ENCODE data around the gene SLC6A18.

Gene SLC6A18

DNA sequence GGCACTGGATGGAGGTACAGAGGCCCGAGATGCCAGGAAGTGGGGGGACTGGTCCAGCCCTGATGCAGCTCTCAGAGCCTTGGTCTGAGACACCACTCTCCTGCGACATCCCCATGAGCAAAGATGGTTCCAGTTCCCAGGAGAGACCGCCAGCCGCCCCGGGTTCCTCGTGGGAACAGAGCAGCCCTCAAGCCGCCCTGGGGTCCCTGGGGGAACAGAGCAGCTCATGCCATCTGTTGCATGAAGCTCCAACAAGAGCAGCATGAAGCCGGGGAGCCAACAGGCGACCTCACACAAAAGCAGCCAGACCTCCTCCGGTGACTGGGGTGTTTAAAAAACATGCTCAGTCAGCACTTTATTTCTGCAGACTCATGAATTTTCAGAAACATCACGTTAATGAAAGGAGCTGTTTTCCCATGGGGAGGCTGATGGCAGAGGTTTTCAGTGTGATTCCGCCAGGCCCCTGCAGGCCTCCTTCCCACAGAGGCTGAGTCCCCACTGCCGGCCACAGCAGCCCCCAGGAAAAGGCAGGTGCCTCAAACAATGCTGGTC is 6.2 kb downstream of the SLC6A18 start:
- DNase-seq (ENCODE audit: low read depth in 2 of 2) = no peak

DNA sequence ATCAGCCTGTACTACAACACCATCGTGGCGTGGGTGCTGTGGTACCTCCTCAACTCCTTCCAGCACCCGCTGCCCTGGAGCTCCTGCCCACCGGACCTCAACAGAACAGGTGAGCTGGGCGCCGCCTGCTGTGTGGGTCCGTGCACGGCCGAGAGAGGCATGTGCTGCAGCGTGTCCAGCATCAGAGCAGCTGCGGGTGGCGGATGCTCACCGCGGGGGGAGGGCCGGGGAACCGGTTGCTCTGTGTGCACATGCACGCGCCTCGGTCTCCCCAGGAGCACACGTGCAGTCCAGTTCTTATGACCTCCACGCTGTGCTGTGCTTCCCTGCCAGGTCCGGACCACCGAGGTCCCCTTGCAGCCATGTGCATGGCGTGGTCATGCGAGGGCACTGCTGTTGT is 7.6 kb downstream of the SLC6A18 start:
- DNase-seq (ENCODE audit: low read depth in 2 of 2) = no peak

GRCh38 chr5:1235379-1235778 is 10.2 kb downstream of the SLC6A18 start:
- no peak for DNase-seq (ENCODE audit: low read depth in 2 of 2)

DNA sequence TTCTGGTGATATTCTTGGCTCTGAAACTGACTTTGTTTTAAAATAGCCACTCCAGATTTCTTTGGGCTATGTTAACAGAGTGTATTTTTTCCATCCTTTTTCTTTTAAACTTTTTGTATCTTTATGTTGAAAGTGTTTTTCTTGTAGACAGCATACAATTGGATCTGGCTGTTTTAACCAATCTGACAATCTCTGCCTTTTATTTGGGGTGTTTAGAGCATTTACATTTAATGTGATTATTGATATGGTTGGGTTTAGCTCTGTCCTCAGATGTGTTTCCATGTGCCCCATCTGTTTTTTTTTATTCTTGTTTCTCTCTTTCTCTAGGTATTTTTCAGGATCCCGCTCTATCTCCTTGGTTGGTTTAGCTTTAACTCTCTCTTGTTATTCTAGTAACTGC is 10.7 kb downstream of the SLC6A18 start:
- no peak for DNase-seq (ENCODE audit: low read depth in 2 of 2)

DNA sequence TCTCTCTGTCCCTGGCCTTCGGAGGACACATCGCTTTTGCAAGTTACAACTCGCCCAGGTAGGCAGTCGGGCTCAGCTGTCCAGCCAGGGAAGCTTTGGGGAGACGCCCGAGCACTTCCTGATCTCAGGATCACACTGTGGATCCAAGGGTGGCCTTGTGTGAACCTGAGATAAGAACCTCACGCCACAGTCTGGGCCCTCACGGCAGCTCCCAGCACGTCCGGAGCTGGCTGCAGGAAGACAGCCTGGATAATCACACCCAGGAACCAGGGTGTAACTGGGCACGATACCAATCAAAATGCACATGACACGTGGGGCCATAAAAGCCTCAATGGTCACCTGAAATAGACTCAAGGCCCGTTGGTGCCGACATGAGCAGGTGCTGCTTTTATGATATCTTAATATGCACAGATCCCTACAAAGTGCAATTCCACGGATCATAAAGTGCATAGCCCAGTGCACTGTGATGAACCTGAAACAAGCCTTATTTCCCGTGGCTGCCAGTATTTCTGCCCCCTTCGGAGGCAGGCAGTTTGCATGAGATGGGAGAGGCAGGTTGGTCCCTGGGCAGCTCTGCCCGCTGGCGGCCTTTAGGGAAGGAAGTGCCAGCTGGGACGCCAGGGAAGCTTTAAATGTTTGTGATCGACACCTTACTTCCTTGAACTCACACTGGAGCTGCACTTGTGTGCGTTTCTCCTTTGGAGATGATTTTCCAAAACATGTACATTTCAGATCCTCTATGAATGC is 14.5 kb downstream of the SLC6A18 start:
- no peak for DNase-seq (ENCODE audit: low read depth in 2 of 2)

GRCh38 chr5:1240496-1241260 is 15.5 kb downstream of the SLC6A18 start:
- no peak for DNase-seq (ENCODE audit: low read depth in 2 of 2)

DNA sequence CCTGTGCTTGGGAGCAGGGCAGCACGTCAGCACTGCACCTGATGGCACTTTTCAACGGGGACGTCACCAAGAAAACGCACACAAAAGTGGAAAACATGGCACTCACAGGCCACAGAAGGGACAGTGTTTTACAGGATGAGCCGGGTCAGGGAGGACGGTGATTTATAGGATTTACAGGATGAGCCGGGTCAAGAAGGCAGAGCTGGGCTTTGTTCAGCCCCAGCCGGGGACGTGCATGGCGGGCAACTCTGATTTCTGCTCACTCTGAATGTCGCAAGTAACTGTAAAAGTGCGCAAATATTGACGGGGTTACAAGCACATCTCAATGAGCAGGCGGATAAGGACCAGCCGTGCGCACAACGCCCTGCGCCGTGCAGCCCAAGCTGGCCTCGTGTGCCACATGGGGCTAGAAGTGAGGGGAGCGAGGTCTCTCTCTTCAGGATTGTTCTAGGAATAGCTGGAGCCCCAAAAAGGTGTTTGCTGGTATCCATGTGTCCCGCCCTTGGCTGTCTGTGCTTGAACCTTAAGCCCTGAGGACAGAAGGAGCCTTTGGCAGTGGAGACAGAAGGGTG is 16.4 kb downstream of the SLC6A18 start:
- no peak for DNase-seq (ENCODE audit: low read depth in 2 of 2)

GRCh38 chr5:1242733-1243486 is 17.7 kb downstream of the SLC6A18 start:
- DNase-seq (ENCODE audit: low read depth in 2 of 2) = no peak

DNA sequence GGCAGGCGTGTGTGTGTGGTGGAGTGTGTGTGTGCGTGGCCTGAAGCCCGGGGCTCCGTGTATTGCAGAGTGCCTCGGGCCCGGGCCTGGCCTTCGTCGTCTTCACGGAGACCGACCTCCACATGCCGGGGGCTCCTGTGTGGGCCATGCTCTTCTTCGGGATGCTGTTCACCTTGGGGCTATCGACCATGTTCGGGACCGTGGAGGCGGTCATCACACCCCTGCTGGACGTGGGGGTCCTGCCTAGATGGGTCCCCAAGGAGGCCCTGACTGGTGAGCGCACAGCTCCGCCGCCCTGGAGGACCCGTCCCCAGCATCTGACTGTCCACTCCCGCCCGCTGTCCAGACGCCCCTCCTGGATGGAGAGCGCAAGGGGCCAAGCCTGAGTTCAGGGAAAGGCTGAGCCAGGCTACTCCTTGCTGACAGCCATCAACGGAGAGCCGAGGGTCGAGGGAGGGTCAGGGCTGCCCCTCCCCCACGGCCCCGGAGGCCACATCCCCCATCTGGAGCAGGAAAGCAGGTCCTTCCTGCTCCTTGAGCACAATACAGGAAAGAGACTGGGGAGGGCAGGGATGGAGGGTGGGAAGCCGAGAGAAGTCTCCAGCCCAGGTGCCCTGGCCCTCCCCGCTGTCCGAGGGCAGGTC is 18.4 kb downstream of the SLC6A18 start:
- DNase-seq (ENCODE audit: low read depth in 2 of 2) = no peak

- DNase-seq (ENCODE audit: low read depth in 2 of 2) = no peak
These were observed 19.1 kb downstream of the SLC6A18 start for GRCh38 chr5:1244255-1244654.

DNA sequence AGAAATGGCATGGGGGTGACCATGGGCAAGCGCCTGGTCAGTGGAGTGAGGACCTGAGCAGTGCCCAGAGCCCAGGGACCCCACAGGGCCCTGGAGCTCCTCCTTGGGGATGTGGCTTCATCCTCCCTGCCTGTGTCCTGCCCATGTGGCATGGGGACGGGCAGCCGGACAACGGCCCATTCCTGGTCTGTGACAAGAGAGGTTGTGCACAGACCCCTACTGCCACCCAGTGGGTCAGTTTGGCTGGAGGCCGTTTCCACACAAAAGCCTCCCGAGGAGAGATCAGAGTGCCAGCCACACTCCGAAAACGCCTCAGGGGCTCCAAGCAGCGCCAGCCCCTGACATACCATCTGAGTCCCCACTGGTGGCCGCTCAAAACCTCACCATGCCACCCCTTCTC is 19.8 kb downstream of the SLC6A18 start:
- no peak for DNase-seq (ENCODE audit: low read depth in 2 of 2)

DNA sequence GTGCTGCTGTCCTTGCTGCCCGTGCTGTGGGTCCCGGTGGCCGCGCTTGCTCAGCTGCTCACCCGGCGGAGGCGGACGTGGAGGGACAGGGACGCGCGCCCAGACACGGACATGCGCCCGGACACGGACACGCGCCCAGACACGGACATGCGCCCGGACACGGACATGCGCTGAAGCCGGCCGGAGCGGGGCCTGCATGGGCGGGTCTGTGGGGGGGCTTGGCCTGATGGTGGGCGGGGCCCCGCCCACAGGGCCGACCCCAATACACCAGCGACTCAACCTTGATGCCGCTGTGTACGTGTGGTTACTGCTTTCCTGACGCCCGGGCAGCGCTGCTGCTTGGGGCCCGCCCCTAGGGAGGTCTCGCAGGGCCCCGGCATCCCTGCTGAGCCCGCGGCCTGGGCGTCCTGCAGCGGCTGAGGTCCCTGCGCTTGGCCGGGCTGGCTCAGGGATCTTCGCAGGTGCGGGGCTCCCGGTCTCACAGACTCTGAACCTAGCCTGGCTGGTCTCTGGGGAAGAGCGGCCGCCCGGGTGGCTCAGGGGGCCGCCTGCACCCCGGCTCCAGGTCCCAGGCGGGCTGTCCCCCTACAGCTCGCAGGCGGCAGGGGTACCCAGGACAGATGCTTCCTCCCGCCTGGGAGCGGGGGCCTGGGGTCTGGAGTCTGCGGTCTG is 20.9 kb downstream of the SLC6A18 start:
- no peak for DNase-seq (ENCODE audit: low read depth in 2 of 2)

- DNase-seq (ENCODE audit: low read depth in 2 of 2) = no peak
These were observed 21.7 kb downstream of the SLC6A18 start for GRCh38 chr5:1246711-1247431.

DNA sequence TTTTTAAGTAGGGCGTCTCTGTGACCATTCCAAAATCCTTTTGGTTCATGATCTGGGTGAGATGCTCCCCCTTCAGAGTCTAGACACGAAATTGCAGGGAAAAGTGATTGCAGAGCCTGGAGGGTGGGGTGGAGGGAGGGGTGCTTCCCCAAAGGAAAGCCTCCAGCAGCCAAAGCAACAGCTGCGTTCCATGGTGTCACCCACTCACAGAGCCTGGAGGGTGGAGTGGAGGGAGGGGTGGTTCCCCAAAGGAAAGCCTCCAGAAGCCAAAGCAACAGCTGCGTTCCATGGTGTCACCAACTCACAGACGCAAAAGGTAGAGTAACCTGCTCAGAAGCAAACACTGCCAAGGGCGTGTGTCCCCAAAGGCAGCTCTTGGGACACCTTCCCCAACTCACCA is 22.6 kb downstream of the SLC6A18 start:
- no peak for DNase-seq (ENCODE audit: low read depth in 2 of 2)

DNA sequence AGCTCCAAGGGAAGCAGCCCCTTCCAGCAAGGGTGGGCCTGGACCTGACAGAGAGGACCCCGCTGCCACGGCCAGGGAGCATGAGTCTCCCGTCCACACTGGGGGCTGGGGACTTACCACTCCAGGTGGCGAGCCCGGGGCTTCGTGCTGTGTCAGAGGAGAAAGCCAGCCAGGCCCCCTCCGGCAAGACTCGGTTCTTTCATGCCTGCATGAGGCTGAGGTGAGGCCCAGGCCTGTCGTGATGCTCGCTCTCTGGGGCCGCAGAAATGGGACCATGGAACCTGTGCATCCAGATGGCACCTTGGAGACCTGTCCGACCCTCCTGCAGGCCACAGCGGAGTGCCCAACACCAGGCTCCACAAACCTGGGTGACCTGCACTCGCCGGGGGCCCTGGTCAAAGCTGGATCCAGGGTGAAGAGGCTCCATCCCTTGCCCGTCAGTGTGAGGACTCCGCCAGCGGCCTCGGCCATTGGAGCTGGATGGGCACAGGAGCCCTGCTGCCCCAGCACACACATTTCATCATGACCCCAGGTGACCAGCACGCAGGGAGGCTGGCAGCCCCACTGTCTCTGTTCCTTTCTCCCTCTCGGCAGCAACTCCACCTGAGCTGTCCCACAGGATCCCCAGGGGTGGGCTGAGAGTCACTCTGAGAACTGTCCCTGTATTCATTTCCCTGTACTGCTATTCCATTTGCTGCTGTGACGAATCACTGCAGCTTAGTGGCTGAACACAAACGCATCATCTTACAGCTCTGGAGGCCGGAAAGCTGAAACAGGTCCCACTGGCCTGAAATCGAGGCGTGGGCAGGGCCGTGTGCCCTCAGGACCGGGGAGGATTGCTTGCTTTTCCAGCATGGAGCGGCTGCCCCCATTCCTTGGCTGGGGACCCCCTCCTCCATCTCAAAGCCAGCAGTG is 24.4 kb downstream of the SLC6A18 start:
- no peak for DNase-seq (ENCODE audit: low read depth in 2 of 2)

- DNase-seq (ENCODE audit: low read depth in 2 of 2) = no peak
These were observed 26.7 kb downstream of the SLC6A18 start for GRCh38 chr5:1251678-1252580.

GRCh38 chr5:1252681-1253080 is 27.5 kb downstream of the SLC6A18 start:
- no peak for DNase-seq (ENCODE audit: low read depth in 2 of 2)

DNA sequence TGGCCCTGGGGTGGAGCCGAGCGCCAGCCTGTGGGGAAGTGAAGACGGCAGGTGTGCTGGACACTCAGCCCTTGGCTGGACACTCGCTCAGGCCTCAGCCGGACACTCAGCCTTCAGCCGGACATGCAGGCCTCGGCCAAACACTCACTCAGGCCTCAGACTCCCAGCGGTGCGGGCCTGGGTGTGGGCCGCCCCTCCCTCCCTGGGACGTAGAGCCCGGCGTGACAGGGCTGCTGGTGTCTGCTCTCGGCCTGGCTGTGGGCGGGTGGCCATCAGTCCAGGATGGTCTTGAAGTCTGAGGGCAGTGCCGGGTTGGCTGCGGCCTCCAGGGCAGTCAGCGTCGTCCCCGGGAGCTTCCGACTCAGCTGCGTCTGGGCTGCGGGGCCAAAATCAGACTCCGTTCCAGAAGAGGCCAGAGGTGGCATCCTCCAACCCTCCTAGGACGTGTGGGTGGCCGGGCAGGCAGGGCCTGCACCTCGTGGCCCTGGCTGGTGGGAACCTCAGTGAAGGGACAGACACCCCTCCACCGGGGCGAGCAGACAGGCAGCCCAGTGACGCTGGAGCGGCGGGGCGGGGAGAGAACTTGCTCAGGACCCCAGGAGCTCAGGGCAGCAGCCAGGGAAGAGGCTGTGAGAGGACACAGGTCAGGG is 28.4 kb downstream of the SLC6A18 start:
- no peak for DNase-seq (ENCODE audit: low read depth in 2 of 2)

All from activated CD8-positive, alpha-beta memory T cell treated with anti-CD3 and anti-CD28 coated beads for 4 hours (primary cell).